Cardiac septum (tissue), 1 donor: ENCODE data around the gene CDC123. TPM values are rescaled to one million over a fixed set of nuclear protein-coding genes. Genes with fewer than 3 reads are reported as not detected.

Source experiments
- DNase-seq: peaks from one replicate; pipeline ENCODE4 v3.0.0-alpha.2; 2020; ENCODE audit warnings: low spot score
- intact Hi-C: fragments of 100-400 bp; cut with DNase I; formaldehyde crosslinking; loops from one replicate; pipeline ENCODE4 v1.14.0; 2022
- total RNA-seq: library from RNA; stranded (reverse); fragmentation: NEBNext Ultra II Directional; extraction: Animal tissue kit (Norgen Biotek cat#: 25700); gene quantifications from one replicate; pipeline ENCODE4 v1.2.1, GENCODE V29; 2021
- donor health status: DM: no; HTN: no; CAD: no.

The CDC123 gene
- total RNA-seq, 1 donor from 2014 or later: 44.2 TPM

DNA sequence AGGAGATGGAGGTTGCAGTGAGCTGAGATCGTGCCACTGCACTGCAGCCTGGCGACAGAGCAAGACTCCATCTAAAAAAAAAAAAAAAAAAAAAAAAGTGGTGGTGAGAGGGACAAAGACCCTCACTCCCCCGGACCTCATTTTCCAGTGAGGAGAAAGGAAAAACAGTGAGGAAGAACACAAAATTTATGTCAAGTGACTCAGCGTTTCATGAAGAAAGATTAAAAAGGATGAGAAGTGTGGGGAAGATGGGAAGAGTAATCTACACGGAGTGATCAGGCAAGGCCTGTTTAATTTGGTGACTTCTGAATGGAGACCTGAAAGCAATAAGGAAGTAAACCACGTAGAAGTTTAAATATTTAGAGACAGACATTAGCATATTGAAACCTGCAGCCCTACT, 7.3 kb upstream of the CDC123 start:
- intact Hi-C loops: no loop called here
- no peak for DNase-seq

GRCh38 chr10:12189426-12189825, 6.6 kb upstream of the CDC123 start:
- intact Hi-C loops: no loop called here
- DNase-seq: no peak

DNA sequence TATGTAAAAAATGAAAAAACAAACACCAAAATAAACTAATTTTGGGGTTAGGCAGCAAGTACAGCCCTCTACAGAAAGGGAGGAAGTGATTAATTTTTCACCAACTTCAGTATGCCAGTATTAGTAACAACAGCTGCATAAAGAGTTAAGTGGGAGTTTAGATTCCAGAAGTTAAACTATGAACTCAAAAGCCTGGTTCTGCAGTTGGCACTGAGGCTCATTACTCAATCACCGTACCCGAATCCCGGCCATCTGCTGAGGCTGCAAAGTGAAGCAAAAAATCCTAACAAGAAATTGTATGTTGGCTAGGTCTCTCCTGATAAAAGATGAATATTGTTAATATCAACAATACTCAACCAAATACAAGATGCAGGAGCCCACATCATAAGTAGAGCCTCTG, 4.3 kb upstream of the CDC123 start:
- intact Hi-C loops: loop anchor here (10.0 kb wide), 1 partner anchor 147 kb away; the partner anchor contains the start of gene UPF2

GRCh38 chr10:12193193-12193592, 2.8 kb upstream of the CDC123 start:
- intact Hi-C loops: loop anchor here (10.0 kb wide), 1 partner anchor 148 kb away; the partner anchor contains the start of gene UPF2
- no peak for DNase-seq

More for the DNA sequence above, 4.3 kb upstream of the CDC123 start:
- no peak for DNase-seq

DNA sequence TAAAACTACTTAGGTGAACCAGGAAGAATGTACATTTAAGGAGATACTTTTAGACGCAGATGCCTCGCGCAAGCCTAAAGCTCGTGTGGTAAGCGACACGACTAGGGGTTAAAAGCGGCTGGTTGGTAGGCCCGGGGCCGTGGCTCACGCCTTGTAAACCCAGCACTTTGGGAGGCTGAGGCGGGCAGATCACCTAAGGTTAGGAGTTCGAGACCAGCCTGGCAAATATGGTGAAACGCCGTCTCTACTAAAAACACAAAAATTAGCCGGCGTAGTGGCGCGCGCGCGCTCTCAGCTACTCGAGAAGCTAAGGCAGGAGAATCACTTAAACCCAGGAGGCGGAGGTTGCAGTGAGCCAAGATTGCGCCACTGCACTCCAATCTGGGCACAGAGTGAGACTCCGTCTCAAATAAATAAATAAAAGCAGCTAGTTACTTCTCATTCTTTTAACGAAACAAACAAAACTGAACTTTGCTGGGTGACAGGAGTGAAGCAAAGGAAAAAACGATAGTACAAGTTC, 1.2 kb upstream of the CDC123 start:
- intact Hi-C loops: loop anchor here (10.0 kb wide), 1 partner anchor 150 kb away; the partner anchor contains the start of gene UPF2
- peak; percentile 77 for DNase-seq

DNA sequence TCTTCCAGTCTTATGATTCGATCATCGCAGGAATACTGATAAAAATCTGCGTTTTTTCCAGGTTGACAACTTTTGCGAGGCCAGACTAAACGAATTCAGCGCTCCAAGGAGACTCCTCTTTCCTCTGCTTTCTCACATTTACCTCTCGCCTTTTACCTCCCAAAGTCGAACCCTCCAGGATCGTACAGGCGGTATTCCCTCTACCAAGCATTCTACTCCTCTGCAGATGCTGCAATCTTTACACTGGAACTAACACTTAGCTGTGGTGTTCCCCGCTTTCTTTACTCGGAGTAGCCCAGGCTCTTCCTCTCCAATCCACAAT, 746 bp upstream of the CDC123 start:
- intact Hi-C loops: loop anchor here (10.0 kb wide), 1 partner anchor 150 kb away; the partner anchor contains the start of gene UPF2
- DNase-seq: no peak

GRCh38 chr10:12196531-12197211, 683 bp downstream of the CDC123 start:
- intact Hi-C loops: loop anchor here (10.0 kb wide), 1 partner anchor 152 kb away; the partner anchor contains the start of gene UPF2
- DNase-seq: no peak

GRCh38 chr10:12198156-12198555, 2.2 kb downstream of the CDC123 start:
- no peak for DNase-seq
- intact Hi-C loops: loop anchor here (10.0 kb wide), 1 partner anchor 153 kb away; the partner anchor contains the start of gene UPF2

DNA sequence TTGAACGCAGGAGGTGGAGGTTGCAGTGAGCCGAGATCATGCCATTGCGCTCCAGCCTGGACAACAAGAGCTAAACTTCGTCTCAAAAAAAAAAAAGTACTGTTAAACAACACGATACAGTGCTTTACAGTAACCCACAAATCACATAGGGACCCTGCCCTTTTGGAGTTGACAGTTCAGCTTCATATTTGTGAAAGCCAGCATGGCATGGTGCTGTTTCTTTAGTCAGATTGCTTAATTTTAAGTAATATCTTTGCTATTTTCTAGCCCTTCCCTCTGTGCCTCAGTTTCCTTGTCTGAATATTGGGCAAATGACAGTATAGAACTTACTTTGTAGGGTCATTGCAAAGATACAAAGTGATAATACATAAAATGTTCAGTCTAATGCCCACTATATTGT, 4.9 kb downstream of the CDC123 start:
- intact Hi-C loops: no loop called here
- DNase-seq: no peak

DNA sequence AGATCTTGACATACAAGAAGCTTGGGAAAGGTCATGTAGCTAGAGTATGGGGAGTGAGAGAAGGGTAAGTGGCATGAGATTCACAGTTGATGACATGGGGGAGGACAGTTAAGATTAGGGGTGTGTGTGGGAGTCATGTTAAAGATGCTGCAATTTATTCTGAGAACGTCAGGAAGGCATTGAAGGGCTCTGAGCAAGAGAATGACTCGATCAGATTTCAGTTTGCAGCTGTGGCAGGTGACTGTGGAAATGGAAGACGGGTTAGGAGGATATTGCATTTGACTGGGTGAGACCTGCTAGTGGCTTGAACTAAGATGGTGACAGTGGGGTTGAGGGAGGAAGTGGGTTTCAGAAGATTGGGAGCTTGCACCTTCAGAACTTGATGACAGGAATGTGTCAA, 5.6 kb downstream of the CDC123 start:
- intact Hi-C loops: no loop called here
- DNase-seq: no peak

DNA sequence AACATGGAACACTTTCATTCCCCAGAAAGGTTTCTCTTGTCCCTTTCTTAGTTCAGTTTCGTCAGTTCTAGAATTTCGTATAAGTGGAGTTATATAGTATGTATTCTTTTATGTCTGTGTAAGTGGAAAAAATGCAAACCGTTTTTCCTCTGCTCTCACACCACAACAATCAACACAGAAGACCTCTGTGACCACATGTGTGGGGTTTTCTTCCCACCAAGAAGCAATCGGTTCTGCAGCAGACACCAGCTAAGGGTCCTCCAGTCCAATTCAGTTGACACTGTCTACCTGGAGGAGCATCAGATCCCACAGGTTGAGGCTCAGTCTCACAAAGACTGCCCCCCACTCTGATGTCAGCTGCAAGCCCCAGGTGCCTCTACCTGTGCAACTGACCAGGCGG, 6.2 kb downstream of the CDC123 start:
- intact Hi-C loops: no loop called here
- no peak for DNase-seq

- intact Hi-C loops: no loop called here
- DNase-seq: no peak
Observed at GRCh38 chr10:12205082-12205481, 9.1 kb downstream of the CDC123 start.

DNA sequence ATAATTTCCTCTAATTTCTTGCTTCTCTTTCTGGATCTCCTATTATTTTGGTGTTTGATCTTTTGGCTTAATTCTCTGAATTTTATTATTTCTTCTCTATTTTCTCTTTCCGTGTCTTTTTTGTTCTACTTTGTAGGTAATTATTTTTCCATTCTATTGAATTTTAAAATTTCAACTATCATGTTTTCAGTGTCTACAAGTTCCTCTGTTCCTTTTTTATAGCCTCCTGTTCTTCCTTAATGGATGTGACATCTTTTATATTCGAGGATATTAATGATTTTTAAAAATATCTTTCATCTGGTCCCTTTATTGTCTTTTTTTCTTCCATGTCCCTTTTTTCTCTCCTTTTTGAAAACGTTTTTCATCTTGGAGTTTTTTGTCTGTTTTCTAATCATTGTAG, 11.1 kb downstream of the CDC123 start:
- DNase-seq: no peak
- intact Hi-C loops: no loop called here

DNA sequence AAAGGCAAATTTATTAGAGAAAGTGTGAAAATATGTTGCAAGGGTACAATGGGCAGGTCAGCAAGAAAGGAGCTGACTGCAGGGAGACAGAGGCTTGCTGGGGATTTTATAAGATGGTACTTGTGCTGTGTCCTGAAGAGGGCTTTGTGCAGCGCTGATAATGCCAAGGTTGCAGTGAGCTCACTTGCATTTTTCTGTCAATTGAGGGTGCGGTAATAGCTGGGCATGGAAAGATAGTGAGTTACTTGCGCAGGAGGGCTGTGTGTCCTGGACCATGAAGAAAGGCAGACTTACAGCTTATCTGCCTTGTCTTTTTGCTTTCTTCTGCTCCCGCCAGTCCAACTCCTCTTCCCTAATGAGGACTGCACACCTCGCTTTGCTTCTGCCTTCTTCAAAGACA, 12.5 kb downstream of the CDC123 start:
- no peak for DNase-seq
- intact Hi-C loops: no loop called here

- DNase-seq: no peak
- intact Hi-C loops: no loop called here
Observed at GRCh38 chr10:12212454-12212853, 16.5 kb downstream of the CDC123 start.

- no peak for DNase-seq
- intact Hi-C loops: no loop called here
Observed at GRCh38 chr10:12213621-12214020, 17.6 kb downstream of the CDC123 start.

GRCh38 chr10:12214093-12214492, 18.1 kb downstream of the CDC123 start:
- intact Hi-C loops: no loop called here
- no peak for DNase-seq

DNA sequence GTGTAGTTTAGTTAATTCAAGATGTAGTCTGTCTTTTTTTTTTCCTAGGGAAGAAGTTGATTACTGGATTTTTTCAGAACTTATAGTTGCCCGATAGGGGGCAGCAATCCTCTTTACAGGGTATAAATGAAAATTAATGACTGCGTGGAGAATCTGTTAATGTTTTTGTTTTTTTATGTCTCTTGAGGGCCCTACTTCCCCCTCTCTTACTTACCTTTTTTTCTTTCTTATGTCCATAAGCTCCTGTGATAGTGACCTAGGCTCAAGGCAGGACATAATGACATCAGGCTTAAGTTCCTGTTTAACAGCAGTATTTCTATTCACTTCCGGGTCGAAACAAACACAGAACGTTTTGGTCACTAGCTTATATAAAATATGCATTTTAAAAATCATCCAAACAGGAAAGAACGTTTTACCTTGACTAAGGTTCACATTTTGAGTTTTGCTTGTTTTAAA, 18.8 kb downstream of the CDC123 start:
- intact Hi-C loops: loop anchor here (5.0 kb wide), 1 partner anchor 498 kb away; no protein-coding TSS in a partner anchor
- no peak for DNase-seq

DNA sequence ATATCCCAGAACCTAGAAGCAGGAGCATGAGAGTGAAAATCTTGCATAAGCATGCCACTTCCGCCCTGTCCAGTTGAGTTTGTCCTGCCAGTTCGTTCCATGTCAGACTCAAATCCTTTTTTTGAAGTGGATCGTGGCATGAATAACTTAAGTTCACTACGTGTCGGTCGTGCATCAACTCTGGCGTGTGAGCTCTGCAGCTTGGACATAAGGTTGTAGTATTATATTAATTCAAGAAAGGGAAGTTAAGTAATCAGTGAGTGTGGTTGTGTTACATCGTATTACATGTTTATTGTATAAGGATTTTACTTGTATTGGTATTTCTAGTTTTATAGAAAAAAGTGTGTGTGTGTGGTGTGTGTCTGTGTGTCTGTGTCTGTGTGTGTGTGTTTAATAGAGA, 23.0 kb downstream of the CDC123 start:
- intact Hi-C loops: loop anchor here (5.0 kb wide), 1 partner anchor 493 kb away; no protein-coding TSS in a partner anchor
- no peak for DNase-seq

- no peak for DNase-seq
- intact Hi-C loops: no loop called here
Observed at GRCh38 chr10:12221323-12222298, 25.6 kb downstream of the CDC123 start.
